CD4-positive, alpha-beta T cell treated with Interleukin-15 for 4 hours (primary cell): ENCODE results near the gene SUB1.

ENCODE experiments used
- DNase-seq: peaks from one replicate; pipeline ENCODE4 v3.0.0-alpha.2; 2020; ENCODE audit warnings: low spot score

SUB1 gene

GRCh38 chr5:32645246-32645645 is 59.9 kb downstream of the SUB1 start:
- DNase-seq, result no peak

GRCh38 chr5:32646061-32646969 is 61.0 kb downstream of the SUB1 start:
- DNase-seq, result no peak

GRCh38 chr5:32651088-32651487 is 65.7 kb downstream of the SUB1 start:
- DNase-seq, result no peak

- DNase-seq, result no peak
Measured at GRCh38 chr5:32651638-32652037, 66.3 kb downstream of the SUB1 start.
